ENCODE data around the gene FBRSL1. TPM values are rescaled to one million over a fixed set of nuclear protein-coding genes. Genes with fewer than 3 reads are reported as not detected.
A peak's percentile ranks its signal among the peaks of the same experiment; 100 is the strongest.

The FBRSL1 gene
- total RNA-seq, 4 donors from 2014 or later: 5.9 to 34.3 (median 23.4) TPM

DNA sequence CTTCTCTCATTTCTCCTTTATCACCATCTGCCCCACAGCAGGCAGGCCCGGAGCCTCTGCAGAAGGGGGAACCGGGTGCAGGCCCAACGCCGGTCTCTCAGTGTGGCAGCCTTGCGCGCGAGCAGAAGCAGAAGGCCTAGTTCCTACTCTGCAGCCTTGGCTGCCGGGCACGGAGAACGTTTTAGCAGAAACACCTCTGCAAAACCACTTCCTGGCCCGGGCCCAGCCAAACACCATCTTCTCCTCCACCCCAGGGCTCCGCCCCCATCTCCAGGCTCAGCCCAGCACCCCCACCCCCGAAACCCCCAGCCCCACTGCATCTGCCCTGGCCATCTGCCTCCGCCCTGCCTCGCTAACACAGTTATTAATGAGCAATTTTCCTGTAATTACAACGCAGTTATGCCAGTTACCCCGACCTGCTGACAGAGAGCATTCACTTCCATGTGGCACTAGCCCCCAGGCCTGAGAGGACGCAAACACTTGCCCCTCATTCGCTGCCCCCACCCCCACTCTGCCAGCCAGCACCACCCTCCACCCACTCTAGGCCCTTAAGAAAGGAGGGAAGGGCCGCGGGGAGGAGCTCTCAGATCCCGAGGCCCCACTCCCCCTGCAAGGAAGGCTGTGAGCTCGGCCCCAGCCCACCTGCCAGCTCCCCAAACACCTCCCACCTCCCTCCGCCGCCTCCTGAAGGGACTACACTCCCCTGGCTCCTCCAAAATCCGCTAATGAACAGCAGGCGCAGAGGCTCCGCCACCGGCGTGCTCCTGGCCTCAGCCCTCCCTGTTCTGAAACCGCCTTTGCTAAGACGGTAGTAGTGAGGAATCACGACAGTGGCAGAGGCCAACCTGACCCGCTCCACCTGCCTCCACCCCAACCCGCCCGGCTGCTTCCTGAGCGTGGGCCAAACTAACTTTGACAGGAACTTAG is 44.7 kb upstream of the FBRSL1 start:
- intact Hi-C loops (cut with DNase I): no loop called here
- Histone ChIP-seq H3K4me3 (peak overlapping the region; percentile 9 to 55 (median 38)), H3K4me1 (peaks cover 0 to 26% (median 0%) of the 10 kb centered on the region in 3 donors), H3K36me3 (no peaks in the 10 kb centered on the region), H3K27ac (peak overlapping the region; percentile 72 to 78 (median 76)), H3K9me3 (no peaks in the 10 kb centered on the region), H3K27me3 (peaks cover 0 to 74% (median 0%) of the 10 kb centered on the region in 4 donors)
- DNase-seq: peak; percentile 29
- 36 to 56% methylated on average over 21 to 22 of the region's 37 CpGs for WGBS, 2 donors
- TF ChIP-seq POLR2A (IDR thresholded peaks at IDR 0.05) (peak in 1 of 4 donors; percentile 37), CTCF (IDR thresholded peaks at IDR 0.05) (no peak)

- peaks cover 0 to 32% (median 3%) of the 10 kb centered on the region in 3 donors for H3K4me1 ChIP-seq
- peak overlapping the region; percentile 72 to 78 (median 76) for H3K27ac ChIP-seq
- peak overlapping the region; percentile 9 to 55 (median 38) for H3K4me3 ChIP-seq
- DNase-seq: no peak
- H3K9me3 ChIP-seq: no peaks in the 10 kb centered on the region
- intact Hi-C loops (cut with DNase I): no loop called here
- WGBS, 2 donors: 21 to 51% methylated on average over 16 to 35 of the region's 39 CpGs
- peak in 1 of 4 donors; percentile 11 for TF ChIP-seq POLR2A (IDR thresholded peaks at IDR 0.05)
- TF ChIP-seq CTCF (IDR thresholded peaks at IDR 0.05): no peak
- no peaks in the 10 kb centered on the region for H3K36me3 ChIP-seq
- peaks cover 0 to 79% (median 2%) of the 10 kb centered on the region in 4 donors for H3K27me3 ChIP-seq
Observed at GRCh38 chr12:132445884-132446632, 43.9 kb upstream of the FBRSL1 start.

GRCh38 chr12:132446633-132447326 is 43.2 kb upstream of the FBRSL1 start:
- Histone ChIP-seq H3K4me3 (peak overlapping the region in 2 of 4 donors; percentile 37 to 39), H3K27me3 (peaks cover 0 to 79% (median 2%) of the 10 kb centered on the region in 4 donors), H3K27ac (peak overlapping the region in 3 of 4 donors; percentile 72 to 76 (median 76)), H3K4me1 (peaks cover 0 to 35% (median 3%) of the 10 kb centered on the region in 3 donors), H3K9me3 (no peaks in the 10 kb centered on the region), H3K36me3 (no peaks in the 10 kb centered on the region)
- WGBS, 2 donors: 68 to 83% methylated on average over 7 to 12 of the region's 13 CpGs
- intact Hi-C loops (cut with DNase I): no loop called here
- DNase-seq: no peak
- TF ChIP-seq CTCF (IDR thresholded peaks at IDR 0.05) (no peak), POLR2A (IDR thresholded peaks at IDR 0.05) (no peak)

GRCh38 chr12:132447327-132447720 is 42.6 kb upstream of the FBRSL1 start:
- H3K27me3 ChIP-seq: peaks cover 0 to 79% (median 2%) of the 10 kb centered on the region in 4 donors
- peaks cover 0 to 35% (median 3%) of the 10 kb centered on the region in 3 donors for H3K4me1 ChIP-seq
- DNase-seq: no peak
- no peaks in the 10 kb centered on the region for H3K9me3 ChIP-seq
- H3K27ac ChIP-seq: no peak overlapping the region
- H3K4me3 ChIP-seq: no peak overlapping the region
- TF ChIP-seq CTCF (IDR thresholded peaks at IDR 0.05): no peak
- no peaks in the 10 kb centered on the region for H3K36me3 ChIP-seq
- WGBS, 2 donors: 90 to 94% methylated on average over 11 to 14 of the region's 14 CpGs
- intact Hi-C loops (cut with DNase I): no loop called here
